Endodermal cell (in vitro differentiated cells): Measurements from ENCODE around the gene GLRX2. TPM values are rescaled to one million over a fixed set of nuclear protein-coding genes. Genes with fewer than 3 reads are reported as not detected.

Source experiments
- DNase-seq: peaks from one replicate; pipeline ENCODE4 v3.0.0-alpha.2; 2017
- H3K27ac ChIP-seq: 2 replicates; pipeline ENCODE4 v1.5.1; 2013; ENCODE audit warnings: mild to moderate bottlenecking, low read depth, low read length, moderate library complexity
- H3K27me3 ChIP-seq: 2 replicates; pipeline ENCODE4 v1.6.1; 2013; ENCODE audit warnings: mild to moderate bottlenecking, low read length, moderate library complexity; ENCODE audit not compliant: insufficient read depth, control insufficient read depth, poor library complexity, severe bottlenecking
- H3K36me3 ChIP-seq: 2 replicates; pipeline ENCODE4 v1.7.0; 2013; ENCODE audit warnings: mild to moderate bottlenecking, low read length, moderate library complexity; ENCODE audit not compliant: control insufficient read depth, insufficient read depth
- H3K4me1 ChIP-seq: one replicate; pipeline ENCODE4 v1.7.0; 2013; ENCODE audit warnings: low read length; ENCODE audit not compliant: control insufficient read depth, insufficient read depth
- H3K4me3 ChIP-seq: 2 replicates; pipeline ENCODE4 v1.5.1; 2013; ENCODE audit warnings: mild to moderate bottlenecking, low read length, moderate library complexity
- H3K9ac ChIP-seq: 2 replicates; pipeline ENCODE4 v1.6.1; 2013; ENCODE audit warnings: mild to moderate bottlenecking, low read length, moderate library complexity; ENCODE audit not compliant: poor library complexity, severe bottlenecking; ENCODE audit errors: extremely low read depth
- H3K9me3 ChIP-seq: 2 replicates; pipeline ENCODE4 v1.6.1; 2013; ENCODE audit warnings: mild to moderate bottlenecking, low read length, moderate library complexity; ENCODE audit not compliant: control insufficient read depth
- H3K27ac Mint-ChIP-seq: 2 replicates; pipeline ENCODE4 v1.8.0; 2020; ENCODE audit warnings: mixed read lengths
- H3K27me3 Mint-ChIP-seq: 2 replicates; pipeline ENCODE4 v1.8.0; 2021; ENCODE audit warnings: mild to moderate bottlenecking, mixed read lengths; ENCODE audit not compliant: insufficient read depth
- H3K36me3 Mint-ChIP-seq: 2 replicates; pipeline ENCODE4 v1.8.0; 2020; ENCODE audit warnings: low read depth, mixed read lengths
- H3K4me1 Mint-ChIP-seq: 2 replicates; pipeline ENCODE4 v1.8.0; 2020; ENCODE audit warnings: mixed read lengths
- H3K4me3 Mint-ChIP-seq: 2 replicates; pipeline ENCODE4 v1.8.0; 2020; ENCODE audit warnings: mild to moderate bottlenecking, moderate library complexity, mixed read lengths
- H3K9me3 Mint-ChIP-seq: 2 replicates; pipeline ENCODE4 v1.8.0; 2020; ENCODE audit warnings: mild to moderate bottlenecking, mixed read lengths
- CTCF ChIP-seq: fragments of 200-600 bp; sonication (generic); conservative IDR thresholded peaks from 2 replicates; pipeline ENCODE4 v1.5.0; 2021; ENCODE audit warnings: antibody characterized with exemption, mild to moderate bottlenecking
- WGBS, 2 experiments: methylation state at CpG; one replicate each; pipeline versions ENCODE4 v1.1.5 to v1.1.7; 2013; ENCODE audit warnings: missing lambda C conversion rate in 2 of 2, mixed read lengths in 1 of 2; ENCODE audit not compliant: insufficient coverage in 1 of 2, insufficient read length in 1 of 2; 5-methylcytosine and 5-hydroxymethylcytosine counted together
- total RNA-seq, 2 donors: library from RNA; stranded (reverse); fragmentation: NEBNext Ultra II Directional in 1 of 2; extraction: Animal tissue kit (Norgen Biotek cat#: 25700) in 1 of 2; gene quantifications; 2 replicates in 1 of 2; 3 replicates in 1 of 2; pipeline ENCODE4 v1.2.1, GENCODE V29; 2021

GLRX2 gene
- total RNA-seq, 2 donors from 2014 or later: 8.6 to 11.0 TPM

- no peak for DNase-seq
- H3K36me3 Mint-ChIP-seq: no peaks in the 10 kb centered on the region
- H3K4me1 Mint-ChIP-seq: peaks cover 14% of the 10 kb centered on the region
- peak overlapping the region; percentile 39 for H3K27ac ChIP-seq
- H3K36me3 ChIP-seq: no peaks in the 10 kb centered on the region
- no peak for TF ChIP-seq CTCF
- 65 to 90% methylated on average over 2 to 3 of the region's 4 CpGs for WGBS, 2 experiments
- no peak overlapping the region for H3K9ac ChIP-seq
- H3K9me3 Mint-ChIP-seq: no peaks in the 10 kb centered on the region
- H3K4me3 Mint-ChIP-seq: peak overlapping the region; percentile 82
- no peaks in the 10 kb centered on the region for H3K4me1 ChIP-seq
- no peaks in the 10 kb centered on the region for H3K9me3 ChIP-seq
- H3K27ac Mint-ChIP-seq: peak overlapping the region; percentile 81
- peak overlapping the region; percentile 89 for H3K4me3 ChIP-seq
- H3K27me3 ChIP-seq: no peaks in the 10 kb centered on the region
- H3K27me3 Mint-ChIP-seq: peaks cover 13% of the 10 kb centered on the region
Measured at GRCh38 chr1:193105821-193106177, 585 bp upstream of the GLRX2 start.

- H3K27me3 ChIP-seq: no peaks in the 10 kb centered on the region
- H3K4me1 ChIP-seq: no peaks in the 10 kb centered on the region
- H3K9me3 Mint-ChIP-seq: no peaks in the 10 kb centered on the region
- H3K27me3 Mint-ChIP-seq: peaks cover 13% of the 10 kb centered on the region
- peak overlapping the region; percentile 87 for H3K27ac Mint-ChIP-seq
- H3K4me1 Mint-ChIP-seq: peaks cover 14% of the 10 kb centered on the region
- H3K27ac ChIP-seq: no peak overlapping the region
- H3K36me3 ChIP-seq: no peaks in the 10 kb centered on the region
- H3K9ac ChIP-seq: peak overlapping the region; percentile 31
- no peaks in the 10 kb centered on the region for H3K9me3 ChIP-seq
- no peak for TF ChIP-seq CTCF
- 0 to 1% methylated on average over 22 to 24 of the region's 24 CpGs for WGBS, 2 experiments
- H3K4me3 ChIP-seq: peak overlapping the region; percentile 89
- peak; percentile 80 for DNase-seq
- peak overlapping the region; percentile 82 for H3K4me3 Mint-ChIP-seq
- H3K36me3 Mint-ChIP-seq: peaks cover 5% of the 10 kb centered on the region
Measured at GRCh38 chr1:193104502-193104906, 710 bp downstream of the GLRX2 start.

- Mint-ChIP-seq H3K36me3 (peaks cover 5% of the 10 kb centered on the region), H3K27ac (no peak overlapping the region), H3K9me3 (no peaks in the 10 kb centered on the region), H3K4me3 (peak overlapping the region; percentile 82), H3K27me3 (peaks cover 13% of the 10 kb centered on the region), H3K4me1 (peaks cover 14% of the 10 kb centered on the region)
- Histone ChIP-seq H3K9ac (peak overlapping the region; percentile 31), H3K9me3 (no peaks in the 10 kb centered on the region), H3K27ac (no peak overlapping the region), H3K36me3 (peaks cover 6% of the 10 kb centered on the region), H3K4me3 (peak overlapping the region; percentile 89), H3K4me1 (no peaks in the 10 kb centered on the region), H3K27me3 (no peaks in the 10 kb centered on the region)
- DNase-seq: no peak
- 60% methylated on average over 9 of the region's 9 CpGs for WGBS, 2 experiments
- TF ChIP-seq CTCF: no peak
Measured at GRCh38 chr1:193103759-193104501, 1.3 kb downstream of the GLRX2 start.
